ENCODE results near the gene SYT14.
A peak's percentile ranks its signal among the peaks of the same experiment; 100 is the strongest.
"Not testable (repeated sequence)": the region's sequence is repeated elsewhere in the genome, so short reads cannot be mapped to it uniquely, and the experiment has no call there.

Gene SYT14

GRCh38 chr1:209945377-209945776 lies 7.4 kb downstream of the SYT14 start:
- no peak for DNase-seq

GRCh38 chr1:209948155-209948554 lies 10.1 kb downstream of the SYT14 start:
- DNase-seq: no peak

GRCh38 chr1:209956116-209956515 lies 18.1 kb downstream of the SYT14 start:
- DNase-seq: no peak

GRCh38 chr1:209959623-209960022 lies 21.6 kb downstream of the SYT14 start:
- DNase-seq: no peak

- no peak for DNase-seq
Measured at GRCh38 chr1:209960926-209961325, 22.9 kb downstream of the SYT14 start.

- DNase-seq: no peak
Measured at GRCh38 chr1:209962388-209962787, 24.4 kb downstream of the SYT14 start.

- no peak for DNase-seq
Measured at GRCh38 chr1:209962856-209963255, 24.8 kb downstream of the SYT14 start.

- no peak for DNase-seq
Measured at GRCh38 chr1:209965996-209966395, 28.0 kb downstream of the SYT14 start.

- DNase-seq: not testable (repeated sequence)
Measured at GRCh38 chr1:209978721-209979120, 40.7 kb downstream of the SYT14 start.

GRCh38 chr1:209983953-209984352 lies 45.9 kb downstream of the SYT14 start:
- no peak for DNase-seq

GRCh38 chr1:209985002-209985401 lies 47.0 kb downstream of the SYT14 start:
- DNase-seq: no peak

- DNase-seq: no peak
Measured at GRCh38 chr1:209988706-209989105, 50.7 kb downstream of the SYT14 start.

GRCh38 chr1:209989525-209989924 lies 51.5 kb downstream of the SYT14 start:
- peak in 2 of 4 experiments; percentile 36 to 68 for DNase-seq

GRCh38 chr1:209993061-209993830 lies 55.2 kb downstream of the SYT14 start:
- DNase-seq: no peak

- DNase-seq: no peak
Measured at GRCh38 chr1:209996348-209996747, 58.3 kb downstream of the SYT14 start.

- no peak for DNase-seq
Measured at GRCh38 chr1:209999005-209999404, 61.0 kb downstream of the SYT14 start.

GRCh38 chr1:210001751-210002150 lies 63.7 kb downstream of the SYT14 start:
- DNase-seq: no peak

GRCh38 chr1:210003501-210003900 lies 65.5 kb downstream of the SYT14 start:
- DNase-seq: no peak

GRCh38 chr1:210010161-210010560 lies 72.1 kb downstream of the SYT14 start:
- no peak for DNase-seq

GRCh38 chr1:210021145-210021860 lies 83.3 kb downstream of the SYT14 start:
- DNase-seq: no peak

GRCh38 chr1:210022044-210022443 lies 84.0 kb downstream of the SYT14 start:
- DNase-seq: no peak

GRCh38 chr1:210024282-210024681 lies 86.3 kb downstream of the SYT14 start:
- DNase-seq: no peak

- no peak for DNase-seq
Measured at GRCh38 chr1:210024996-210025395, 87.0 kb downstream of the SYT14 start.

GRCh38 chr1:210025870-210026269 lies 87.9 kb downstream of the SYT14 start:
- no peak for DNase-seq
